NCI-H1694 (cell line): ENCODE results near the gene RGS10.
"Not testable (repeated sequence)": the region's sequence is repeated elsewhere in the genome, so short reads cannot be mapped to it uniquely, and the experiment has no call there.

ENCODE experiments used
- DNase-seq: peaks from one replicate; lab custom pipeline; 2025; lab: John Stamatoyannopoulos, UW

Gene RGS10

GRCh38 chr10:119538632-119539358 lies 3.7 kb downstream of the RGS10 start:
- no peak for DNase-seq

GRCh38 chr10:119537953-119538630 lies 4.4 kb downstream of the RGS10 start:
- DNase-seq: no peak

GRCh38 chr10:119536508-119537025 lies 6.0 kb downstream of the RGS10 start:
- no peak for DNase-seq

GRCh38 chr10:119535837-119536507 lies 6.5 kb downstream of the RGS10 start:
- DNase-seq: no peak

GRCh38 chr10:119535305-119535704 lies 7.2 kb downstream of the RGS10 start:
- no peak for DNase-seq

GRCh38 chr10:119533473-119533872 lies 9.0 kb downstream of the RGS10 start:
- DNase-seq: no peak

- not testable (repeated sequence) for DNase-seq
Observed at GRCh38 chr10:119532791-119533190, 9.7 kb downstream of the RGS10 start.

- DNase-seq: not testable (repeated sequence)
Observed at GRCh38 chr10:119532251-119532650, 10.3 kb downstream of the RGS10 start.

GRCh38 chr10:119531067-119531466 lies 11.5 kb downstream of the RGS10 start:
- no peak for DNase-seq

GRCh38 chr10:119528663-119529237 lies 13.8 kb downstream of the RGS10 start:
- DNase-seq: not testable (repeated sequence)

- peak; percentile 36 for DNase-seq
Observed at GRCh38 chr10:119526621-119527592, 15.6 kb downstream of the RGS10 start.

GRCh38 chr10:119526149-119526548 lies 16.4 kb downstream of the RGS10 start:
- no peak for DNase-seq

GRCh38 chr10:119525116-119525515 lies 17.4 kb downstream of the RGS10 start:
- no peak for DNase-seq

GRCh38 chr10:119524720-119525070 lies 17.8 kb downstream of the RGS10 start:
- DNase-seq: no peak

- DNase-seq: no peak
Observed at GRCh38 chr10:119523895-119524719, 18.4 kb downstream of the RGS10 start.

GRCh38 chr10:119522747-119523426 lies 19.6 kb downstream of the RGS10 start:
- DNase-seq: no peak

GRCh38 chr10:119521443-119522204 lies 20.9 kb downstream of the RGS10 start:
- DNase-seq: no peak

- DNase-seq: no peak
Observed at GRCh38 chr10:119520283-119520682, 22.2 kb downstream of the RGS10 start.

GRCh38 chr10:119518936-119519335 lies 23.6 kb downstream of the RGS10 start:
- no peak for DNase-seq
